Esophagus mucosa (tissue), 1 donor: ENCODE measurements around the gene PXYLP1. TPM values are rescaled to one million over a fixed set of nuclear protein-coding genes. Genes with fewer than 3 reads are reported as not detected.
"Not testable (repeated sequence)": the region's sequence is repeated elsewhere in the genome, so short reads cannot be mapped to it uniquely, and the experiment has no call there.

Source experiments
- ATAC-seq: fragments of 200-7000 bp; cut with Tn5 transposase; one replicate; pipeline ENCODE4 v1.9.1; 2020
- total RNA-seq: library from RNA; stranded (reverse); gene quantifications from one replicate; pipeline ENCODE4 v1.2.4, GENCODE V29; 2023
- donor health status: DM: yes; HTN: yes; CAD: no.

PXYLP1 gene
- total RNA-seq, 1 donor from 2014 or later, result 1.5 TPM

- no peak for ATAC-seq
Measured at GRCh38 chr3:141274411-141275031, 42.9 kb downstream of the PXYLP1 start.

GRCh38 chr3:141275032-141275422, 43.4 kb downstream of the PXYLP1 start:
- no peak for ATAC-seq

GRCh38 chr3:141275511-141275910, 43.9 kb downstream of the PXYLP1 start:
- ATAC-seq, result no peak

GRCh38 chr3:141275973-141276372, 44.3 kb downstream of the PXYLP1 start:
- peak; percentile 88 for ATAC-seq

- ATAC-seq, result no peak
Measured at GRCh38 chr3:141276398-141276797, 44.8 kb downstream of the PXYLP1 start.

- no peak for ATAC-seq
Measured at GRCh38 chr3:141277451-141277850, 45.8 kb downstream of the PXYLP1 start.

GRCh38 chr3:141278196-141279076, 46.8 kb downstream of the PXYLP1 start:
- no peak for ATAC-seq

GRCh38 chr3:141279077-141279967, 47.7 kb downstream of the PXYLP1 start:
- ATAC-seq, result peak; percentile 28

- ATAC-seq, result no peak
Measured at GRCh38 chr3:141280086-141280485, 48.5 kb downstream of the PXYLP1 start.

GRCh38 chr3:141280690-141281089, 49.1 kb downstream of the PXYLP1 start:
- no peak for ATAC-seq

GRCh38 chr3:141285570-141285969, 53.9 kb downstream of the PXYLP1 start:
- ATAC-seq, result no peak

GRCh38 chr3:141286856-141287255, 55.2 kb downstream of the PXYLP1 start:
- ATAC-seq, result no peak

- ATAC-seq, result no peak
Measured at GRCh38 chr3:141287326-141287725, 55.7 kb downstream of the PXYLP1 start.

GRCh38 chr3:141288336-141288990, 56.8 kb downstream of the PXYLP1 start:
- no peak for ATAC-seq

GRCh38 chr3:141289228-141289772, 57.7 kb downstream of the PXYLP1 start:
- ATAC-seq, result no peak

- no peak for ATAC-seq
Measured at GRCh38 chr3:141291559-141292355, 60.1 kb downstream of the PXYLP1 start.

- no peak for ATAC-seq
Measured at GRCh38 chr3:141292356-141293058, 60.9 kb downstream of the PXYLP1 start.

- no peak for ATAC-seq
Measured at GRCh38 chr3:141294301-141294700, 62.7 kb downstream of the PXYLP1 start.

GRCh38 chr3:141294848-141295247, 63.2 kb downstream of the PXYLP1 start:
- peak; percentile 65 for ATAC-seq

GRCh38 chr3:141300426-141300825, 68.8 kb downstream of the PXYLP1 start:
- not testable (repeated sequence) for ATAC-seq
